ENCODE data around the gene NKAIN2.

DNA sequence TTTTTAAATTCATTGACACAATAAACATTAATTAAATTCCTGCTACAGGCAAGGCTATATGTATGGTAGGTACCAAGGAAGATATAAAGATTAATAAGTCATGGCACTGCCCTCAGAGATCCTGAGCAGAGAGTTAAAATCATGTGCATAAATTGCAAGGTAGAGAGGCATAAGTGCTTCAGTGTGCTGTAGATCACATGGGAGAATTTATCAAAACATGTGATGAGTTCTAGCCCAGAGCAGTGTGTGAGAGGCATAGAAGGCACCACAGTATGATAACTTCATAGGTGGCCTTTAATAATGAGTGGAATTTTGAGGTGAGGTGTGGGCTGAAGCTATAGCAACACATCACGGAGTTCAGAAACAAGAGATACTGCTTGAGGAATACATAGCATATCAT is 692.7 kb downstream of the NKAIN2 start:
- TF ChIP-seq, protein P1, sequence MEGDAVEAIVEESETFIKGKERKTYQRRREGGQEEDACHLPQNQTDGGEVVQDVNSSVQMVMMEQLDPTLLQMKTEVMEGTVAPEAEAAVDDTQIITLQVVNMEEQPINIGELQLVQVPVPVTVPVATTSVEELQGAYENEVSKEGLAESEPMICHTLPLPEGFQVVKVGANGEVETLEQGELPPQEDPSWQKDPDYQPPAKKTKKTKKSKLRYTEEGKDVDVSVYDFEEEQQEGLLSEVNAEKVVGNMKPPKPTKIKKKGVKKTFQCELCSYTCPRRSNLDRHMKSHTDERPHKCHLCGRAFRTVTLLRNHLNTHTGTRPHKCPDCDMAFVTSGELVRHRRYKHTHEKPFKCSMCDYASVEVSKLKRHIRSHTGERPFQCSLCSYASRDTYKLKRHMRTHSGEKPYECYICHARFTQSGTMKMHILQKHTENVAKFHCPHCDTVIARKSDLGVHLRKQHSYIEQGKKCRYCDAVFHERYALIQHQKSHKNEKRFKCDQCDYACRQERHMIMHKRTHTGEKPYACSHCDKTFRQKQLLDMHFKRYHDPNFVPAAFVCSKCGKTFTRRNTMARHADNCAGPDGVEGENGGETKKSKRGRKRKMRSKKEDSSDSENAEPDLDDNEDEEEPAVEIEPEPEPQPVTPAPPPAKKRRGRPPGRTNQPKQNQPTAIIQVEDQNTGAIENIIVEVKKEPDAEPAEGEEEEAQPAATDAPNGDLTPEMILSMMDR (IDR thresholded peaks at IDR 0.05 in 4 of 5, conservative IDR thresholded peaks at IDR 0.05 in 1 of 5), result no peak
- TF ChIP-seq POLR2A (IDR thresholded peaks at IDR 0.05), result no peak
